ENCODE data around the gene LRFN5. TPM values are rescaled to one million over a fixed set of nuclear protein-coding genes. Genes with fewer than 3 reads are reported as not detected.

The LRFN5 gene
- total and polyA plus RNA-seq, 10 of the 15 experiments (the other 5 are each of a cell fraction or from before 2014, with no cell fraction given), result 0.06 to 1.2 TPM; not detected in 8

DNA sequence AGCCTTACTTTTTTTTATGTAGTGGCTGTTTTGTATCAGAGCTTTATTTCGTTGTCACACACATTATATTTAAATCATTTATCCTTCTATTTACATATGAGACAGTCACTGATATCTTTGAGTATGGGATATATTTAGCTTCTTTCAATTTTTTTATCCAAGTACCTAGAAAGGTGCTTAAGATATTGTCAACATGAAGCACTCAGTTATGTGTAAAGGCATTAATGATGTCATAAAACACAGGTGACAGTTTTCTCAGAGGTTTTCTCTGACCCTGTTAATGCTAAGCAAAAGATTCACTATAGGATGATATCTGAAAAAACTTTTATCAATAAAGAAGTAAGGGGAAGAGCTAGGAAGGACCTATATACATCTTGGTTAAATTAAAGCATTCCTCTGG is 23.2 kb downstream of the LRFN5 start:
- Histone ChIP-seq H2AFZ (ENCODE audit: control insufficient read depth, low read depth, low read length) (no peak overlapping the region), H3K79me2 (ENCODE audit: control insufficient read depth, insufficient read depth, low read length) (no peaks in the 10 kb centered on the region), H3K27me3 (replicated peaks in 1 of 2; ENCODE audit: control insufficient read depth in 2 of 2, insufficient read depth in 2 of 2, low read length in 1 of 2) (no peaks in the 10 kb centered on the region), H3K27ac (ENCODE audit: control insufficient read depth, insufficient read depth) (no peak overlapping the region), H3K9me3 (replicated peaks; ENCODE audit: control insufficient read depth, insufficient read depth, low read length) (no peaks in the 10 kb centered on the region), H4K20me1 (ENCODE audit: control insufficient read depth, insufficient read depth) (no peaks in the 10 kb centered on the region), H3K4me2 (ENCODE audit: control insufficient read depth, insufficient read depth) (no peak overlapping the region), H3K36me3 (ENCODE audit: control insufficient read depth in 2 of 2, insufficient read depth in 2 of 2, low read length in 1 of 2) (no peaks in the 10 kb centered on the region), H3K4me3 (no peak overlapping the region), H3K9ac (ENCODE audit: control insufficient read depth, insufficient read depth, low read length) (no peak overlapping the region), H3K4me1 (ENCODE audit: control insufficient read depth, insufficient read depth, low read length) (no peaks in the 10 kb centered on the region)
- in situ Hi-C loops (cut with MboI), result no loop called here
- TF ChIP-seq CHD4 (IDR thresholded peaks at IDR 0.05), result no peak
- no peak for TF ChIP-seq SPI1 (IDR thresholded peaks at IDR 0.05; ENCODE audit: borderline replicate concordance, insufficient read depth, low read depth, low read length)
- no peak for TF ChIP-seq SMC3 (IDR thresholded peaks at IDR 0.05; ENCODE audit: borderline replicate concordance, low read length)
- no peak for TF ChIP-seq POLR2AphosphoS5 (IDR thresholded peaks at IDR 0.05; ENCODE audit: low read length)
- no peak for TF ChIP-seq MTA3 (IDR thresholded peaks at IDR 0.05; ENCODE audit: borderline replicate concordance, low read length)
- TF ChIP-seq CBFB (IDR thresholded peaks at IDR 0.05; ENCODE audit: low read depth), result no peak
- ATAC-seq, result no peak
- FAIRE-seq, result no peak
- ChIA-PET POLR2A (no interaction called here), CTCF (no interaction called here), SMC1A (ENCODE audit: uncharacterized antibody, unreplicated experiment) (no interaction called here), RAD21 (ENCODE audit: unreplicated experiment) (no interaction called here)
- DNase-seq (ENCODE audit: low read depth, low spot score), result no peak
- 0% methylated on average over 1 of the region's 1 CpG for WGBS (ENCODE audit: insufficient coverage, insufficient replicate concordance, low lambda C conversion rate, missing lambda C conversion rate)
- intact Hi-C loops (cut with micrococcal nuclease; ENCODE audit: unreplicated experiment), result no loop called here
- BruUV-seq (replicated peaks), result no TSS peak

DNA sequence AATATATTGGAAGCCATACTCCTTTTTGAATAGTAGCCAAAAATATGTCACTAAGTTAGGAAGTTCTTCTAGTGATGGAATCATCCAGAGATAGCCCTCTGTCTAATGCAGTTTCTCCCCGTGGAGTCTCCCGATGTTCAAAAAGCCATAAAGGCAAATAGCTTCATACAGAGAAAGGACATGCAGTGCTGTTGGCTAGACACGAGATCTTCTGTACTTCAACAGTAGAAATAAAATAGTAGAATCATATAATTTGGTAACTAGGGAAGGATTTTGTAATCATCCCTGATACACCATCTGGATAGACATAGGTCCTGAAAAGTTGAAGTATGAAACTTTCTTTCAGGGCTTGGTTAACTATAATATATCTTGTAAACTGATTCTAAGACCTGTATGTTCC is 27.6 kb downstream of the LRFN5 start:
- in situ Hi-C loops (cut with MboI), result no loop called here
- 40% methylated on average over 3 of the region's 3 CpGs for WGBS (ENCODE audit: insufficient coverage, insufficient replicate concordance, low lambda C conversion rate, missing lambda C conversion rate)

More for the DNA sequence above, 27.6 kb downstream of the LRFN5 start:
- Histone ChIP-seq H3K9me3 (replicated peaks; ENCODE audit: control insufficient read depth, insufficient read depth, low read length) (no peaks in the 10 kb centered on the region), H3K9ac (ENCODE audit: control insufficient read depth, insufficient read depth, low read length) (no peak overlapping the region), H2AFZ (ENCODE audit: control insufficient read depth, low read depth, low read length) (no peak overlapping the region), H3K36me3 (ENCODE audit: control insufficient read depth in 2 of 2, insufficient read depth in 2 of 2, low read length in 1 of 2) (no peaks in the 10 kb centered on the region), H3K4me3 (no peak overlapping the region), H3K27me3 (replicated peaks in 1 of 2; ENCODE audit: control insufficient read depth in 2 of 2, insufficient read depth in 2 of 2, low read length in 1 of 2) (no peaks in the 10 kb centered on the region), H3K79me2 (ENCODE audit: control insufficient read depth, insufficient read depth, low read length) (no peaks in the 10 kb centered on the region), H3K4me2 (ENCODE audit: control insufficient read depth, insufficient read depth) (no peak overlapping the region), H4K20me1 (ENCODE audit: control insufficient read depth, insufficient read depth) (no peaks in the 10 kb centered on the region), H3K27ac (ENCODE audit: control insufficient read depth, insufficient read depth) (no peak overlapping the region), H3K4me1 (ENCODE audit: control insufficient read depth, insufficient read depth, low read length) (no peaks in the 10 kb centered on the region)
- intact Hi-C loops (cut with micrococcal nuclease; ENCODE audit: unreplicated experiment), result no loop called here
- CTCF ChIA-PET, result no interaction called here
- SMC1A ChIA-PET (ENCODE audit: uncharacterized antibody, unreplicated experiment), result no interaction called here
- DNase-seq (ENCODE audit: low read depth, low spot score), result no peak
- RAD21 ChIA-PET (ENCODE audit: unreplicated experiment), result no interaction called here
- ATAC-seq, result no peak
- no peak for FAIRE-seq
- BruUV-seq (replicated peaks), result no TSS peak
- TF ChIP-seq ZBED1 (IDR thresholded peaks at IDR 0.05; ENCODE audit: borderline replicate concordance), result no peak
- no peak for TF ChIP-seq BRCA1 (IDR thresholded peaks at IDR 0.05; ENCODE audit: low read depth, low read length)
- TF ChIP-seq, protein P1, sequence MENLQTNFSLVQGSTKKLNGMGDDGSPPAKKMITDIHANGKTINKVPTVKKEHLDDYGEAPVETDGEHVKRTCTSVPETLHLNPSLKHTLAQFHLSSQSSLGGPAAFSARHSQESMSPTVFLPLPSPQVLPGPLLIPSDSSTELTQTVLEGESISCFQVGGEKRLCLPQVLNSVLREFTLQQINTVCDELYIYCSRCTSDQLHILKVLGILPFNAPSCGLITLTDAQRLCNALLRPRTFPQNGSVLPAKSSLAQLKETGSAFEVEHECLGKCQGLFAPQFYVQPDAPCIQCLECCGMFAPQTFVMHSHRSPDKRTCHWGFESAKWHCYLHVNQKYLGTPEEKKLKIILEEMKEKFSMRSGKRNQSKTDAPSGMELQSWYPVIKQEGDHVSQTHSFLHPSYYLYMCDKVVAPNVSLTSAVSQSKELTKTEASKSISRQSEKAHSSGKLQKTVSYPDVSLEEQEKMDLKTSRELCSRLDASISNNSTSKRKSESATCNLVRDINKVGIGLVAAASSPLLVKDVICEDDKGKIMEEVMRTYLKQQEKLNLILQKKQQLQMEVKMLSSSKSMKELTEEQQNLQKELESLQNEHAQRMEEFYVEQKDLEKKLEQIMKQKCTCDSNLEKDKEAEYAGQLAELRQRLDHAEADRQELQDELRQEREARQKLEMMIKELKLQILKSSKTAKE (IDR thresholded peaks at IDR 0.05; ENCODE audit: low read depth, poor library complexity, severe bottlenecking), result no peak
- POLR2A ChIA-PET, result no interaction called here

Data from GM12878 (cell line).